Measurements from ENCODE around the gene CHCT1. TPM values are rescaled to one million over a fixed set of nuclear protein-coding genes. Genes with fewer than 3 reads are reported as not detected.

CHCT1 gene
- total RNA-seq, 5 donors from 2014 or later (not counting 1 experiment from before 2014, with no cell fraction given): not detected

- Mint-ChIP-seq H3K4me3 (no peak overlapping the region), H3K27me3 (no peaks in the 10 kb centered on the region), H3K4me1 (no peaks in the 10 kb centered on the region), H3K9me3 (no peaks in the 10 kb centered on the region), H3K27ac (no peak overlapping the region), H3K36me3 (peaks cover 44% of the 10 kb centered on the region)
- ATAC-seq (replicated peaks in 1 of 4) (no peak), DNase-seq (no peak)
- H3K4me3 ChIP-seq (ENCODE audit: control insufficient read depth in 1 of 2, extremely low read depth in 1 of 2, low read length in 1 of 2): no peak overlapping the region
- H3K36me3 ChIP-seq (ENCODE audit: control insufficient read depth in 2 of 2, extremely low read depth in 1 of 2, insufficient read depth in 1 of 2, low read length in 1 of 2): peaks cover 17 to 78% of the 10 kb centered on the region in 2 donors
- H3K27ac ChIP-seq (ENCODE audit: low read length): no peak overlapping the region
- no peaks in the 10 kb centered on the region for H3K4me1 ChIP-seq (ENCODE audit: control insufficient read depth in 1 of 2, extremely low read depth in 1 of 2, insufficient read depth in 2 of 2, low read length in 2 of 2)
- H3K27me3 ChIP-seq (replicated peaks in 1 of 2; ENCODE audit: control insufficient read depth in 2 of 2, extremely low read depth in 1 of 2, insufficient read depth in 2 of 2, low read length in 1 of 2): no peaks in the 10 kb centered on the region
- ChIA-PET CTCF (interaction anchor here in 1 of 2 donors (0.5 kb wide), 1 partner anchor 603 kb away, joined by 4 read pairs; no protein-coding TSS in a partner anchor), POLR2A (interaction anchor here in 1 of 2 donors (0.6 kb wide), 1 partner anchor 676 kb away, joined by 9 read pairs; no protein-coding TSS in a partner anchor)
- no peaks in the 10 kb centered on the region for H3K9me3 ChIP-seq
- no CpG with 5 or more reads among the region's 1 CpG for WGBS (ENCODE audit: insufficient coverage)
Measured at GRCh38 chr17:60461584-60461983, 39.3 kb downstream of the CHCT1 start.

- Histone ChIP-seq H3K4me3 (ENCODE audit: control insufficient read depth in 1 of 2, extremely low read depth in 1 of 2, low read length in 1 of 2) (no peak overlapping the region), H3K36me3 (ENCODE audit: control insufficient read depth in 2 of 2, extremely low read depth in 1 of 2, insufficient read depth in 1 of 2, low read length in 1 of 2) (peaks cover 9 to 71% of the 10 kb centered on the region in 2 donors), H3K4me1 (ENCODE audit: control insufficient read depth in 1 of 2, extremely low read depth in 1 of 2, insufficient read depth in 2 of 2, low read length in 2 of 2) (no peaks in the 10 kb centered on the region), H3K27ac (ENCODE audit: low read length) (no peak overlapping the region), H3K9me3 (no peaks in the 10 kb centered on the region), H3K27me3 (replicated peaks in 1 of 2; ENCODE audit: control insufficient read depth in 2 of 2, extremely low read depth in 1 of 2, insufficient read depth in 2 of 2, low read length in 1 of 2) (no peaks in the 10 kb centered on the region)
- H3K4me3 Mint-ChIP-seq: no peak overlapping the region
- DNase-seq (no peak), ATAC-seq (replicated peaks in 1 of 4) (no peak)
- peaks cover 37% of the 10 kb centered on the region for H3K36me3 Mint-ChIP-seq
- no peaks in the 10 kb centered on the region for H3K4me1 Mint-ChIP-seq
- H3K27me3 Mint-ChIP-seq: no peaks in the 10 kb centered on the region
- 100% methylated on average over 2 of the region's 4 CpGs for WGBS (ENCODE audit: insufficient coverage)
- ChIA-PET POLR2A (no interaction called here), CTCF (no interaction called here)
- no peaks in the 10 kb centered on the region for H3K9me3 Mint-ChIP-seq
- H3K27ac Mint-ChIP-seq: no peak overlapping the region
Measured at GRCh38 chr17:60463157-60463835, 41.0 kb downstream of the CHCT1 start.

GRCh38 chr17:60464343-60464742, 42.1 kb downstream of the CHCT1 start:
- Histone ChIP-seq H3K36me3 (ENCODE audit: control insufficient read depth in 2 of 2, extremely low read depth in 1 of 2, insufficient read depth in 1 of 2, low read length in 1 of 2) (peaks cover 9 to 66% of the 10 kb centered on the region in 2 donors), H3K4me3 (ENCODE audit: control insufficient read depth in 1 of 2, extremely low read depth in 1 of 2, low read length in 1 of 2) (no peak overlapping the region), H3K27ac (ENCODE audit: low read length) (no peak overlapping the region), H3K27me3 (replicated peaks in 1 of 2; ENCODE audit: control insufficient read depth in 2 of 2, extremely low read depth in 1 of 2, insufficient read depth in 2 of 2, low read length in 1 of 2) (no peaks in the 10 kb centered on the region), H3K4me1 (ENCODE audit: control insufficient read depth in 1 of 2, extremely low read depth in 1 of 2, insufficient read depth in 2 of 2, low read length in 2 of 2) (no peaks in the 10 kb centered on the region), H3K9me3 (no peaks in the 10 kb centered on the region)
- H3K27ac Mint-ChIP-seq: no peak overlapping the region
- no peak overlapping the region for H3K4me3 Mint-ChIP-seq
- H3K4me1 Mint-ChIP-seq: no peaks in the 10 kb centered on the region
- H3K36me3 Mint-ChIP-seq: peaks cover 30% of the 10 kb centered on the region
- H3K9me3 Mint-ChIP-seq: no peaks in the 10 kb centered on the region
- ChIA-PET POLR2A (interaction anchor here in 1 of 2 donors (0.6 kb wide), 1 partner anchor 116 kb away, joined by 3 read pairs; no protein-coding TSS in a partner anchor), CTCF (no interaction called here)
- no CpG with 5 or more reads among the region's 1 CpG for WGBS (ENCODE audit: insufficient coverage)
- no peaks in the 10 kb centered on the region for H3K27me3 Mint-ChIP-seq
- DNase-seq: no peak
- no peak for ATAC-seq (replicated peaks in 1 of 4)

- no peak overlapping the region for H3K4me3 ChIP-seq (ENCODE audit: control insufficient read depth in 1 of 2, extremely low read depth in 1 of 2, low read length in 1 of 2)
- H3K36me3 ChIP-seq (ENCODE audit: control insufficient read depth in 2 of 2, extremely low read depth in 1 of 2, insufficient read depth in 1 of 2, low read length in 1 of 2): peaks cover 7 to 38% of the 10 kb centered on the region in 2 donors
- H3K27me3 ChIP-seq (replicated peaks in 1 of 2; ENCODE audit: control insufficient read depth in 2 of 2, extremely low read depth in 1 of 2, insufficient read depth in 2 of 2, low read length in 1 of 2): no peaks in the 10 kb centered on the region
- POLR2A ChIA-PET: no interaction called here
- Mint-ChIP-seq H3K27me3 (no peaks in the 10 kb centered on the region), H3K36me3 (peaks cover 53% of the 10 kb centered on the region), H3K4me1 (peaks cover 0 to 8% (median 7%) of the 10 kb centered on the region in 3 donors), H3K9me3 (no peaks in the 10 kb centered on the region), H3K27ac (peak overlapping the region in 1 of 2 donors; percentile 36), H3K4me3 (no peak overlapping the region)
- no peak for DNase-seq
- CTCF ChIA-PET: no interaction called here
- H3K4me1 ChIP-seq (ENCODE audit: control insufficient read depth in 1 of 2, extremely low read depth in 1 of 2, insufficient read depth in 2 of 2, low read length in 2 of 2): no peaks in the 10 kb centered on the region
- ATAC-seq (replicated peaks in 1 of 4): no peak
- H3K9me3 ChIP-seq: no peaks in the 10 kb centered on the region
- H3K27ac ChIP-seq (ENCODE audit: low read length): no peak overlapping the region
Measured at GRCh38 chr17:60468371-60468770, 46.1 kb downstream of the CHCT1 start.

GRCh38 chr17:60471451-60471850, 49.2 kb downstream of the CHCT1 start:
- DNase-seq: no peak
- Histone ChIP-seq H3K27ac (ENCODE audit: low read length) (no peak overlapping the region), H3K4me3 (ENCODE audit: control insufficient read depth in 1 of 2, extremely low read depth in 1 of 2, low read length in 1 of 2) (no peak overlapping the region), H3K27me3 (replicated peaks in 1 of 2; ENCODE audit: control insufficient read depth in 2 of 2, extremely low read depth in 1 of 2, insufficient read depth in 2 of 2, low read length in 1 of 2) (no peaks in the 10 kb centered on the region), H3K4me1 (ENCODE audit: control insufficient read depth in 1 of 2, extremely low read depth in 1 of 2, insufficient read depth in 2 of 2, low read length in 2 of 2) (no peaks in the 10 kb centered on the region), H3K9me3 (no peaks in the 10 kb centered on the region), H3K36me3 (ENCODE audit: control insufficient read depth in 2 of 2, extremely low read depth in 1 of 2, insufficient read depth in 1 of 2, low read length in 1 of 2) (peaks cover 8% of the 10 kb centered on the region in 2 donors)
- WGBS (ENCODE audit: insufficient coverage): no CpG with 5 or more reads among the region's 4 CpGs
- H3K9me3 Mint-ChIP-seq: no peaks in the 10 kb centered on the region
- POLR2A ChIA-PET: no interaction called here
- CTCF ChIA-PET: no interaction called here
- H3K36me3 Mint-ChIP-seq: peaks cover 42% of the 10 kb centered on the region
- ATAC-seq (replicated peaks in 1 of 4): no peak
- H3K4me3 Mint-ChIP-seq: no peak overlapping the region
- peaks cover 0 to 8% (median 7%) of the 10 kb centered on the region in 3 donors for H3K4me1 Mint-ChIP-seq
- no peak overlapping the region for H3K27ac Mint-ChIP-seq
- no peaks in the 10 kb centered on the region for H3K27me3 Mint-ChIP-seq

- no peaks in the 10 kb centered on the region for H3K27me3 Mint-ChIP-seq
- POLR2A ChIA-PET: no interaction called here
- H3K27me3 ChIP-seq (replicated peaks in 1 of 2; ENCODE audit: control insufficient read depth in 2 of 2, extremely low read depth in 1 of 2, insufficient read depth in 2 of 2, low read length in 1 of 2): no peaks in the 10 kb centered on the region
- H3K27ac ChIP-seq (ENCODE audit: low read length): no peak overlapping the region
- H3K4me3 ChIP-seq (ENCODE audit: control insufficient read depth in 1 of 2, extremely low read depth in 1 of 2, low read length in 1 of 2): no peak overlapping the region
- no peaks in the 10 kb centered on the region for H3K9me3 Mint-ChIP-seq
- ATAC-seq (replicated peaks in 1 of 4) (no peak), DNase-seq (no peak)
- H3K4me3 Mint-ChIP-seq: no peak overlapping the region
- H3K36me3 ChIP-seq (ENCODE audit: control insufficient read depth in 2 of 2, extremely low read depth in 1 of 2, insufficient read depth in 1 of 2, low read length in 1 of 2): peaks cover 8 to 10% of the 10 kb centered on the region in 2 donors
- WGBS (ENCODE audit: insufficient coverage): no CpG with 5 or more reads among the region's 1 CpG
- H3K27ac Mint-ChIP-seq: no peak overlapping the region
- peaks cover 4 to 8% (median 7%) of the 10 kb centered on the region in 3 donors for H3K4me1 Mint-ChIP-seq
- H3K36me3 Mint-ChIP-seq: peaks cover 45% of the 10 kb centered on the region
- CTCF ChIA-PET: interaction anchor here in 1 of 2 donors (0.5 kb wide), 1 partner anchor 723 kb away, joined by 5 read pairs; no protein-coding TSS in a partner anchor
- H3K4me1 ChIP-seq (ENCODE audit: control insufficient read depth in 1 of 2, extremely low read depth in 1 of 2, insufficient read depth in 2 of 2, low read length in 2 of 2): no peaks in the 10 kb centered on the region
- no peaks in the 10 kb centered on the region for H3K9me3 ChIP-seq
Measured at GRCh38 chr17:60472449-60472848, 50.2 kb downstream of the CHCT1 start.

Data from T-cell (primary cell).